CD4-positive, alpha-beta T cell treated with Interleukin-15 for 4 hours (primary cell): ENCODE measurements around the gene RPH3AL.
"Not testable (repeated sequence)": the region's sequence is repeated elsewhere in the genome, so short reads cannot be mapped to it uniquely, and the experiment has no call there.

Experiments
- DNase-seq: peaks from one replicate; pipeline ENCODE4 v3.0.0-alpha.2; 2020; ENCODE audit warnings: low spot score

RPH3AL gene

GRCh38 chr17:237406-237955 lies 115.1 kb downstream of the RPH3AL start:
- DNase-seq: no peak

DNA sequence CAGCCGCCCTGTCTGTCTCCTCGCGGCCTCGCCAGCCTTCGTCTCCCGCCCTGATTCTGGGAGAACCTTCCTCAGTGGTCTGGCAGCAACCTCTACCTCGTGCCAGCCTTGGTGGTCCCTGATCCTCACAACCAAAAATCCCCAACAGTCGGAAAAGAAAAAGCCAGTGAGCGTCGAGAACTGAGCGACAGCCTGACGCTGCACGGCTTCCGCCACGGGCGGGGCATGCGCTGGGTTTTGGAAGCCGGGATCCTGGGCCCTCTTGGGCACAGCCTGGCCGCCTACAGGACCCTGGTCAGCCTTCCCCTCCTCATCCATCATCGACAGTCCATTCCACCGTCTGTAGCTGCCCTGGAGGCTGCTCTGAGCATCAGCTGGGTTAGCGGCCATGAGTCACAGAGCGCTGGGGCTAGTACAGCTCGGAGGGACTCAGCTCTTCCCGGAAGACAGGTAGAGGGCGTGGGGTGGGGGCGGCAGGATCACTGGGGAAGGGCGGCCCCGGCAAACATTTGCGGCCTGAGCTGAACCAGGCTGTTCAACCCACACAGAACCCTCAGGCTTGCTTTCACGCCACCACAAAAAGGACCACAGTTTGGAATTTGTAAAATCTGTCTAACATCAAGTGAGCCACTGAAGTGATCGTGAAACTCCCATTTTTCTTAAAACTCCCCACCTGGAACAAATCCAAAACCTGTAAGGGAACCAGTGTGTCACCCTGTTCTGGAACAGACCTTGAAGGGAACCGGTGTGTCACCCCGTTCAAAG lies 115.8 kb downstream of the RPH3AL start:
- DNase-seq: no peak

GRCh38 chr17:235831-236640 lies 116.6 kb downstream of the RPH3AL start:
- DNase-seq: no peak

- DNase-seq: not testable (repeated sequence)
Observed at GRCh38 chr17:234994-235830, 117.4 kb downstream of the RPH3AL start.

- DNase-seq: not testable (repeated sequence)
Observed at GRCh38 chr17:234163-234993, 118.2 kb downstream of the RPH3AL start.

GRCh38 chr17:233473-233941 lies 119.1 kb downstream of the RPH3AL start:
- no peak for DNase-seq

GRCh38 chr17:231966-232807 lies 120.4 kb downstream of the RPH3AL start:
- no peak for DNase-seq

DNA sequence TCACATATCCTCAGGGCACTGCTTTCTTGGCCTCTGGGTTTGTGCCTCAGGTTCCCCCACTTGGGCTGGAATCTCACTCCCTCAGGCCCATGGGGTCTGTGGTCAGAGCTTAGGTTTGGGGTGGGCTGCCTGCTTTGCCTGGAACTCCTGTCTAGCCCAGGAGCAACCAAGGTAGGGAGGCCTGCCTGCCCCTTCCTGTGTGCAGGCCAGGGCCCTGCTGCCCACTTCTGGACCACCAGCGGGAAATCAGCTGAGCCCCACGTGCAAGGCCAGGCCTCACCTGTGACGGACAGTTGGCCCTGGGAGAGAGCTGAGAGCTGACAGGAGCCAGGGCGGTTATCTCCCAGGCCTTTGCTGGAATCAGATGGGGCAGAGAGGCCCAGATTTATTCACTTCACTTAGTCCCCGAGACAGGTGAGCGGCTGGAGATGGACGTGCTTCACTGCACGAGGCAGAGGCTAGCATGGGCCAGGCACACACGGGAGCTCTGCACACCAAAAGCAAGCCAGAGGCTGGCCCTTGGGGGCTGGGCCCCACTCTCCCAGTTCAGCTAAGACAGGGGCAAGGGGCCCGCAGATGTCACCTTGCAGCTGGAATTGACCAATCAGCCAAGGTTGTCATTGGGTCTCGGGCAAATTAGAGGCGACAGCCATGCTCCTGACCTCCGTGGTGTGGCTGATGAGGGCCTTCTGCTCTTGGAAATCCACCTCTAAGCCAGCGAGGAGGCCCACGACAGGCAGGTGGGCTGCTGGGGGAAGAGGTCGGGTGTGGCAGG lies 121.2 kb downstream of the RPH3AL start:
- no peak for DNase-seq

GRCh38 chr17:230395-230770 lies 122.2 kb downstream of the RPH3AL start:
- DNase-seq: no peak

- DNase-seq: no peak
Observed at GRCh38 chr17:229709-230394, 122.8 kb downstream of the RPH3AL start.

- no peak for DNase-seq
Observed at GRCh38 chr17:228951-229708, 123.5 kb downstream of the RPH3AL start.

DNA sequence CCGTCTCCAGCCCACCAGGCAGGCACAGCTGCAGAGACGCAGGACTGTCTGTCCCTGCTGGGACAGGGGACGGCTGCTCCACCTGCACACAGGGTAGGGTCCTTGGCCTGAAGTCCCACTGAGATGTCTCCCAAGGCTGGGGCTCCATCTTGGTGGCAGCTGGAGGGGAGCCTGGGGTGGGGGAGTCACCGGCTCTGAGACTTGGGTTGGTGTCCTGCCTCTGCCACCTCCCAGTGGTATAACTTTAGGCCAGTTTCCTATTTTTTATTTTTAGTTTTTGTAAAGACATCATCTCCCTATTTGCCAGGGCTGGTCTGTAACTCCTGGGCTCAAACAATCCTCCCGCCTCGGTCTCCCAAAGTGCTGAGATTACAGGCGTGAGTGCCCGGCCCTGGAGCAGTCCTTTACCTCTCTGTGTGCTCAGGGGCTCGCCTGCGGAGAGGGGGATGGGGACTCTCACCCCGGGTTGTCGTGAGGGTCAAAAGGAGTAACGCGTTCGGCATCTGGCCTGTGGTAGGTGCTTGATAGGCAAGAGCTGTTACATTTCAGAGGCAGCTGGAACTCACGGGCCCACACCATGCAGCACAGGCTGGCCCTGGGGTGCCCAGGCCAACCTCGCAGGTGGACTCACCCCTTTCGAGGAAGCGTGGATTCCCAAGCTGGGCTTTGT lies 124.5 kb downstream of the RPH3AL start:
- DNase-seq: no peak

GRCh38 chr17:227078-227945 lies 125.3 kb downstream of the RPH3AL start:
- DNase-seq: no peak

DNA sequence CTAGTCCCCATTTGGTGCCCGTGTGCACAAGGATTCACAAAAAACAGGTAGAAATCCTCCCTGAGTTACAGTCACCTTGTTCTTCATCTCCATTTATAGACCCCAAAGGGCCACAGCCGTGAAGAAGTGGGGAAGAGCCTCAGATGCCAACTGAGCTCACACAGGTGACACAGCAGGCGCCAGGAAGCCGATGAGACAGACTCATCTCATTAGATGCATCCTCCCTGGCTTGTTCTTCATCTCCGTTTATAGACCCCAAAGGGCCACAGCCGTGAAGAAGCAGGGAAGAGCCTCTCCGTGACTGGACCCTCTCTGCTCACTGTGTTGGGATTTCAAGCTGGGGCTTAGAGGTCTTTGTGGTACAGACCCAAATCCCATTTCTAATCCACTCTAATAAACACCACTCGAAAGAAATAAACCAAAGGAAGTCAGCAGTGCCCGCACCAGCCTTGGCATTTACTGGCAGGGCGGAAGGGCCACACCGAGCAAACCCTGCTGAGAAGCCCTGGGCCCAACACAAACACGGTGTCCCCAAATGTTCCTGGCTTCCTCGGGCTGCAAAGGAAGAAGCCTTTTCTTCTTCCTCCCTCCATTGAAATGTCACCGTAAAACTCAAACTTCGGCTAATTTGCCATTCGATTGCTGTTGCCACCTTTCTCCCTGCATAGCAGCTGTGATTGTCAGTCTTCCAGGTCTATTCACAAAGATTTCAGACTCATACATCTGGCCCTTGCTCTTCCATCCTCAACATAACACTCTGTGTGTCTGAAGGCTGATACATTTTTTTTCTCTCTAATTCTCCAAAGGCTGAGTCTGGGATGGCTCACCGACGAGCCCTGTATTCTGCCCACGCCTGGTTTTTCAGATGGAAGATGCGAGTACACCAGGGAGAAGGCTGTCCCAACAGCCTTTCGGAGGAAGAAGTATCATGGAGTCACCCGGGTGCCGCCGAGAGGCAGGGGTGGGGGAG lies 126.2 kb downstream of the RPH3AL start:
- DNase-seq: no peak

- DNase-seq: no peak
Observed at GRCh38 chr17:225551-225950, 127.1 kb downstream of the RPH3AL start.
